ENCODE results near the gene EFNA5.

- TF ChIP-seq RARB (CRISPR knock-in tag; IDR thresholded peaks at IDR 0.05) (no peak), ISL1 (CRISPR knock-in tag; IDR thresholded peaks at IDR 0.05) (no peak), SNAI2 (CRISPR knock-in tag; IDR thresholded peaks at IDR 0.05) (no peak), ARNTL (CRISPR knock-in tag; IDR thresholded peaks at IDR 0.05; ENCODE audit: borderline replicate concordance, low read depth) (no peak), PATZ1 (CRISPR knock-in tag; IDR thresholded peaks at IDR 0.05; ENCODE audit: borderline replicate concordance) (no peak), GLIS3 (CRISPR knock-in tag; IDR thresholded peaks at IDR 0.05) (no peak), CSDC2 (CRISPR knock-in tag; IDR thresholded peaks at IDR 0.05) (no peak), ZNF70 (CRISPR knock-in tag; IDR thresholded peaks at IDR 0.05) (no peak), TCF4 (CRISPR knock-in tag; IDR thresholded peaks at IDR 0.05; ENCODE audit: borderline replicate concordance) (no peak)
Observed at GRCh38 chr5:107330903-107331302, 339.8 kb downstream of the EFNA5 start.
